ENCODE results near the gene MPDU1.
"Not testable (repeated sequence)": the region's sequence is repeated elsewhere in the genome, so short reads cannot be mapped to it uniquely, and the experiment has no call there.

GRCh38 chr17:7625749-7626148 is 42.1 kb downstream of the MPDU1 start:
- TF ChIP-seq CTCF (IDR thresholded peaks at IDR 0.05); POLR2A (IDR thresholded peaks at IDR 0.05; ENCODE audit: low read depth); EP300 (IDR thresholded peaks at IDR 0.05); POLR2AphosphoS5 (IDR thresholded peaks at IDR 0.05): not testable (repeated sequence)

Measured in esophagus muscularis mucosa (tissue), 4 donors.